Mesenchymal stem cell (in vitro differentiated cells and primary cell): ENCODE results near the gene SCN4B.

Experiments
- DNase-seq: peaks from one replicate; pipeline ENCODE4 v3.0.0-alpha.2; 2013
- H2AFZ ChIP-seq: one replicate; pipeline ENCODE4 v1.6.1; 2013; ENCODE audit warnings: low read depth, mild to moderate bottlenecking, control low read depth, inconsistent platforms, low read length, moderate library complexity
- H2AK5ac ChIP-seq: 2 replicates; pipeline ENCODE4 v1.6.1; 2013; ENCODE audit warnings: low read length, moderate library complexity, mild to moderate bottlenecking, inconsistent platforms; ENCODE audit not compliant: severe bottlenecking
- H2BK120ac ChIP-seq: one replicate; pipeline ENCODE4 v1.6.1; 2013; ENCODE audit warnings: low read depth, mild to moderate bottlenecking, inconsistent platforms, low read length, moderate library complexity
- H2BK12ac ChIP-seq, 2 experiments: one replicate each; pipeline ENCODE4 v1.6.1; 2013; ENCODE audit warnings: inconsistent platforms in 2 of 2, low read length in 2 of 2, mild to moderate bottlenecking in 2 of 2, moderate library complexity in 2 of 2, control low read depth in 1 of 2
- H2BK15ac ChIP-seq: one replicate; pipeline ENCODE4 v1.6.1; 2013; ENCODE audit warnings: mild to moderate bottlenecking, low read depth, inconsistent platforms; ENCODE audit not compliant: poor library complexity, severe bottlenecking
- H2BK5ac ChIP-seq: 2 replicates; pipeline ENCODE4 v1.6.1; 2013; ENCODE audit warnings: low read depth, mild to moderate bottlenecking, low read length, control low read depth, inconsistent platforms; ENCODE audit not compliant: poor library complexity, severe bottlenecking
- H3K14ac ChIP-seq, 2 experiments: one replicate each; pipeline ENCODE4 v1.6.1; 2013; ENCODE audit warnings: inconsistent platforms in 2 of 2, low read length in 2 of 2, control low read depth in 1 of 2, mild to moderate bottlenecking in 1 of 2, moderate library complexity in 1 of 2
- H3K18ac ChIP-seq, 2 experiments: one replicate each; pipeline ENCODE4 v1.6.1; 2013; ENCODE audit warnings: inconsistent platforms in 2 of 2, low read length in 2 of 2, control low read depth in 1 of 2, low read depth in 1 of 2, mild to moderate bottlenecking in 1 of 2
- H3K23ac ChIP-seq, 2 experiments: one replicate each; pipeline ENCODE4 v1.6.1; 2013; ENCODE audit warnings: inconsistent platforms in 2 of 2, low read length in 2 of 2, mild to moderate bottlenecking in 2 of 2, moderate library complexity in 2 of 2, control low read depth in 1 of 2
- H3K27ac ChIP-seq: 2 replicates; pipeline ENCODE4 v1.5.1; 2013; ENCODE audit warnings: mild to moderate bottlenecking, moderate library complexity, low read length, control low read depth, inconsistent platforms; ENCODE audit not compliant: poor library complexity, severe bottlenecking
- H3K27me3 ChIP-seq, 2 experiments: 2 replicates each; pipeline versions ENCODE4 v1.6.1 to v1.7.0; 2013; ENCODE audit warnings: low read length in 2 of 2, mild to moderate bottlenecking in 2 of 2, moderate library complexity in 2 of 2, control low read depth in 1 of 2, inconsistent platforms in 1 of 2; ENCODE audit not compliant: control insufficient read depth in 1 of 2, insufficient read depth in 1 of 2
- H3K36me3 ChIP-seq, 2 experiments: 2 replicates each; pipeline versions ENCODE4 v1.6.1 to v1.7.0; 2013; ENCODE audit warnings: low read length in 2 of 2, control low read depth in 1 of 2, inconsistent platforms in 1 of 2, low read depth in 1 of 2, mild to moderate bottlenecking in 1 of 2; ENCODE audit not compliant: insufficient read depth in 2 of 2, control insufficient read depth in 1 of 2
- H3K4ac ChIP-seq, 2 experiments: one replicate each; pipeline ENCODE4 v1.6.1; 2013; ENCODE audit warnings: inconsistent platforms in 2 of 2, low read length in 2 of 2, mild to moderate bottlenecking in 2 of 2, moderate library complexity in 2 of 2, control low read depth in 1 of 2, low read depth in 1 of 2
- H3K4me1 ChIP-seq: 2 replicates; pipeline ENCODE4 v1.6.1; 2013; ENCODE audit warnings: low read depth, low read length, control low read depth; ENCODE audit not compliant: control insufficient read depth, insufficient read depth
- H3K4me2 ChIP-seq: 2 replicates; pipeline ENCODE4 v1.6.1; 2013; ENCODE audit warnings: low read length, mild to moderate bottlenecking, inconsistent platforms; ENCODE audit not compliant: poor library complexity, severe bottlenecking
- H3K4me3 ChIP-seq, 2 experiments: 2 replicates each; pipeline versions ENCODE4 v1.5.1 to v1.7.0; 2013; ENCODE audit warnings: low read length in 2 of 2, mild to moderate bottlenecking in 2 of 2, control low read depth in 1 of 2, low read depth in 1 of 2; ENCODE audit not compliant: insufficient read depth in 1 of 2
- H3K79me1 ChIP-seq: replicated peaks from 2 replicates; pipeline ENCODE4 v1.6.1; 2013; ENCODE audit warnings: mild to moderate bottlenecking, control low read depth, low read length, inconsistent platforms; ENCODE audit not compliant: poor library complexity, severe bottlenecking
- H3K9ac ChIP-seq: 2 replicates; pipeline ENCODE4 v1.7.0; 2013; ENCODE audit warnings: mild to moderate bottlenecking, low read length, moderate library complexity
- H3K9me3 ChIP-seq: 2 replicates; pipeline ENCODE4 v1.7.0; 2013; ENCODE audit warnings: mild to moderate bottlenecking, low read length; ENCODE audit not compliant: control insufficient read depth
- H4K8ac ChIP-seq: one replicate; pipeline ENCODE4 v1.6.1; 2013; ENCODE audit warnings: inconsistent platforms, mild to moderate bottlenecking, low read length, moderate library complexity
- H4K91ac ChIP-seq: one replicate; pipeline ENCODE4 v1.6.1; 2013; ENCODE audit warnings: mild to moderate bottlenecking, low read length, inconsistent platforms
- WGBS: methylation state at CpG from one replicate; pipeline ENCODE4 v1.1.7; 2013; ENCODE audit warnings: mixed read lengths; 5-methylcytosine and 5-hydroxymethylcytosine counted together

Gene SCN4B

DNA sequence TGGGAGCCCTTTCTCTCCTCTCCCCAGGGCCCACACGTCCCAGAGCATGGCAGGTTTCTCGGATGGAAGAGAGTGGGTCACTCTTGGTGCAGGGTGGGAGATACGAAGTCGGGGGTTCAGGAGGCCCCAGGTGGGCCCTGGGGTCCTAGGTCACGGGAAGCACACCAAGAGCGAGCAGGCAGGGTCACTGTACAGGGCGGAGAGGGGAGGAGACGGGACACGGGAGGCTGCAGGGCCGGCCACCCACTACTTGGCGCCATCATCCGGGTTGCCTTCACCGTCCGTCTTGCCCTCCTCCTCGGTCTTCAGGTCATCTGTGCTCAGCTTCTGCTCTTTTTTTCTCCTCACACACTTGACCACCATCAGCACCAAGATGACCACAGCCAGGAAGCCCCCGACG lies 14.0 kb upstream of the SCN4B start:
- Histone ChIP-seq H3K23ac (no peak overlapping the region), H3K9me3 (no peaks in the 10 kb centered on the region), H4K8ac (no peak overlapping the region), H3K4ac (no peak overlapping the region), H3K4me1 (peaks cover 7% of the 10 kb centered on the region), H3K36me3 (no peaks in the 10 kb centered on the region), H3K27ac (no peak overlapping the region), H2AFZ (no peak overlapping the region), H3K9ac (no peak overlapping the region), H3K4me3 (no peak overlapping the region), H2BK5ac (no peak overlapping the region), H3K18ac (no peak overlapping the region), H2BK15ac (no peak overlapping the region), H3K14ac (no peak overlapping the region), H4K91ac (no peak overlapping the region), H3K27me3 (peaks cover 85% of the 10 kb centered on the region in 2 experiments), H2AK5ac (no peak overlapping the region), H3K4me2 (no peak overlapping the region), H2BK12ac (no peak overlapping the region), H2BK120ac (no peak overlapping the region), H3K79me1 (no peaks in the 10 kb centered on the region)
- no peak for DNase-seq
- 89% methylated on average over 16 of the region's 17 CpGs for WGBS

DNA sequence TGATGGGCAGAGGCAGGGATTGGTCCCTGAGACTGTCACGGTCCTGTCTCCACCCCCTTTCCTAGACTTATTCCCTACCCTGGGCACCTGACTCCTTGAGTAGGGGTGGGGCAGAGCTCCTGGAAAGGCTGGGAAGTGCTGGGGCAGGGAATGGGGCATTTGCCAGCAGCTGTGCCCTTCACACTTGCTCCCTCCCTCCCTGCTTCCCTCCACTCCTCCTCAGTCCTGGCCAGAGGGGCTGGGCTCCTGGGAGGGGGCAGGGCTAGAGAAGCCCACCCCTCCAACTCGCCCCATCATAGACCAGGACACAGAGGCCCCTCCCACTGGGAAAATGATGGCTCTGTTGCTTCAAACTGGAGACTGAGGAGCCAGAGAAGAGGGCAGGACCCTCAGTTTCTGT lies 12.3 kb upstream of the SCN4B start:
- no peak overlapping the region for H4K91ac ChIP-seq
- no peak overlapping the region for H3K27ac ChIP-seq
- no peak overlapping the region for H3K4ac ChIP-seq
- peaks cover 4% of the 10 kb centered on the region for H3K4me1 ChIP-seq
- no peak overlapping the region for H2AFZ ChIP-seq
- peaks cover 86% of the 10 kb centered on the region in 2 experiments for H3K27me3 ChIP-seq
- H4K8ac ChIP-seq = no peak overlapping the region
- H2AK5ac ChIP-seq = no peak overlapping the region
- H3K79me1 ChIP-seq = no peaks in the 10 kb centered on the region
- no peak for DNase-seq
- H3K9me3 ChIP-seq = no peaks in the 10 kb centered on the region
- no peak overlapping the region for H3K4me2 ChIP-seq
- H3K14ac ChIP-seq = no peak overlapping the region
- no peak overlapping the region for H2BK15ac ChIP-seq
- H3K36me3 ChIP-seq = no peaks in the 10 kb centered on the region
- no peak overlapping the region for H2BK120ac ChIP-seq
- H3K23ac ChIP-seq = no peak overlapping the region
- H3K9ac ChIP-seq = no peak overlapping the region
- 40% methylated on average over 1 of the region's 2 CpGs for WGBS
- H2BK5ac ChIP-seq = no peak overlapping the region
- H3K4me3 ChIP-seq = no peak overlapping the region
- H3K18ac ChIP-seq = no peak overlapping the region
- H2BK12ac ChIP-seq = no peak overlapping the region

DNA sequence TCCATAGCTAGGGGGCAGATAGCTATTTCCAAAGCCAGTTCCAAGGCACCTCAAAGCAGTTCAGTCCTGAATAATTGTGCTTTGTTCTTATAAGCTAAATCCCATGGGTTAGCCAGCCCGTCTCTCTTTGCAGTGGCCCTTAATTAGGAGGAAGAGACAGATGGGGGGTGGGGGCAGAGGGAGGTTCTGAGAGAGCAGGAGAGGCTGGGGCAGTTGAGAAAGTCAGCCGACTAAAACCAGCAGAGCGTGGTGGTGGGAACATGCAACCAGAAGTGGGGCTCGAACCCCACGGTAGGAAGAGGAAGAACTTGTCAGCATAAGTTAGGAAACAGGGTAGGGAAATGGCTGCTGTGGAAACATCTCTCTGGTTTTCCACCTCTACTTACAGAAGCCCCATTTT lies 10.9 kb upstream of the SCN4B start:
- Histone ChIP-seq H3K9me3 (no peaks in the 10 kb centered on the region), H3K4ac (no peak overlapping the region), H2AFZ (no peak overlapping the region), H3K4me2 (no peak overlapping the region), H3K36me3 (no peaks in the 10 kb centered on the region), H4K91ac (no peak overlapping the region), H3K4me3 (no peak overlapping the region), H2BK15ac (no peak overlapping the region), H2BK5ac (no peak overlapping the region), H3K23ac (no peak overlapping the region), H3K14ac (no peak overlapping the region), H4K8ac (no peak overlapping the region), H2AK5ac (no peak overlapping the region), H3K4me1 (peaks cover 4% of the 10 kb centered on the region), H3K18ac (no peak overlapping the region), H2BK120ac (no peak overlapping the region), H3K9ac (no peak overlapping the region), H3K79me1 (no peaks in the 10 kb centered on the region), H2BK12ac (no peak overlapping the region), H3K27ac (no peak overlapping the region), H3K27me3 (peaks cover 86% of the 10 kb centered on the region in 2 experiments)
- WGBS = 85% methylated on average over 2 of the region's 5 CpGs
- no peak for DNase-seq

DNA sequence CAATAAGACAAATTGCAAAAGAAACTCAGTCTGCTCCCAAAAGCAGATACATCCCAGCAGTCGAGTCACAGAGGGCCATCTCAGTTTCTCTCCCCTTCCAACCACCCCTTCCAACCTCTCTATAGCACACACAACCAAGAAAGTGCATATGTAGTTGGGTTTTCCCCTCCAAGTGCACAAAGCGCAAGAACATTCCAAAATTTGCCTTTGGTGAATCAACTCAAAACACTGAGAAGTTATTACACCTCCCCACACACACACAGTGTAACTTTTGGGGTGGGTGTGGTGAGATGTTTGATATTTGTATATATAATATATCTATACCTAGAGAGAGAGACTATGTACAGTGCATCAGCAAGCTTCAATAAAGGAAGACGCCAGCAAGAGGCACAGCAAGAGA lies 10.2 kb upstream of the SCN4B start:
- Histone ChIP-seq H2BK15ac (no peak overlapping the region), H3K4ac (no peak overlapping the region), H3K4me3 (no peak overlapping the region), H2AK5ac (no peak overlapping the region), H3K14ac (no peak overlapping the region), H2BK120ac (no peak overlapping the region), H3K4me1 (peaks cover 4% of the 10 kb centered on the region), H3K27me3 (peaks cover 86% of the 10 kb centered on the region in 2 experiments), H4K8ac (no peak overlapping the region), H2BK5ac (no peak overlapping the region), H3K23ac (no peak overlapping the region), H3K4me2 (no peak overlapping the region), H4K91ac (no peak overlapping the region), H2AFZ (no peak overlapping the region), H3K9ac (no peak overlapping the region), H3K36me3 (no peaks in the 10 kb centered on the region), H3K79me1 (no peaks in the 10 kb centered on the region), H3K27ac (no peak overlapping the region), H3K9me3 (no peaks in the 10 kb centered on the region), H2BK12ac (no peak overlapping the region), H3K18ac (no peak overlapping the region)
- WGBS = 53% methylated on average over 2 of the region's 3 CpGs
- no peak for DNase-seq
